Germinal center (tissue), 1 donor: ENCODE data around the gene ANAPC10.
"Not testable (repeated sequence)": the region's sequence is repeated elsewhere in the genome, so short reads cannot be mapped to it uniquely, and the experiment has no call there.

Experiments
- DNase-seq: peaks from one replicate; pipeline ENCODE4 v3.0.0; 2012; ENCODE audit warnings: mixed read lengths, low spot score

Gene ANAPC10

DNA sequence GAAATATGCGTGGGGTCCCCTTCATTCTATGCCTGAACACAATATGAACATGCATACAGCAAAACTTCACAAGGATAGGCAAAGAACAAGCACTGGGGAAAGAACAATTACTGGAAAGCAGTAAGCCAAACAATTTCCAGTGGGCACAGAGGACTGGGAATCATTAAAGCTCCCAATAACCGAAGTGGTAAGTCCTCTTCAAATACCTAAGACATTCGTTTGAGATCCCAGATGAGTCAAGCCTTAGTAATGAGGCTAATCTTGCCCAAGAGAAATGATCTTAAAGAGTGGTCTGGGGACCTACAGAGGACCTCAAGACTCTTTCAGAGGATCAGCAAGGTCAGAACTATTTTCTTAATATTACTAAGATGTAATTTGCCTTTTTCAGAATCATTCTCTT, 28.6 kb downstream of the ANAPC10 start:
- no peak for DNase-seq

- no peak for DNase-seq
Observed at GRCh38 chr4:145066063-145066501, 31.9 kb downstream of the ANAPC10 start.

DNA sequence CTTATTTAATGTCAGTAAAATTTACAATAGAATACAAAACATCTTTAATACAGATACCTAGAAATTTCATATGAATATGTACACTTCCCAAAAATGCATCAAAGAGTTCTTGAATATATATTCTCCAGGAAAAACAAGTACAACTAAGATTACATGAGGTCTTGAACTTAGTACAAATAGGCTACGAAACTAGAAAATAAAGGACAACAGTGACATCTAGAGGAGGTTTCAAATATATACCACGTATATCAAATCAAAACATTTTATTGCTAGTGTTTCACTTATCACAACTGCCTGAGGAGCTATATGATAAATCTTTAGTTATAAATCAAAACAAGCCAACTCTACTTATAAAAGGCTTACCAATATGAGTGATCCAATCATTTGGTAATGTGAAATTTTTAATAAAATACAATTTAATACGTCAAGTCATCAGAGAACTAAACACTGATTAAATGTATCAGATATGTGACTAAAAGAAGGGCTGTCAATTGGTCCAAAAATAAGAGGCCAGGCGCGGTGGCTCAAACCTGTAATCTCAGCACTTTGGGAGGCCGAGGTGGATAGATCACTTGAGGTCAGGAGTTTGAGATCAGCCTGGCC, 36.6 kb downstream of the ANAPC10 start:
- peak; percentile 4 for DNase-seq

GRCh38 chr4:145058256-145058655, 39.7 kb downstream of the ANAPC10 start:
- no peak for DNase-seq

DNA sequence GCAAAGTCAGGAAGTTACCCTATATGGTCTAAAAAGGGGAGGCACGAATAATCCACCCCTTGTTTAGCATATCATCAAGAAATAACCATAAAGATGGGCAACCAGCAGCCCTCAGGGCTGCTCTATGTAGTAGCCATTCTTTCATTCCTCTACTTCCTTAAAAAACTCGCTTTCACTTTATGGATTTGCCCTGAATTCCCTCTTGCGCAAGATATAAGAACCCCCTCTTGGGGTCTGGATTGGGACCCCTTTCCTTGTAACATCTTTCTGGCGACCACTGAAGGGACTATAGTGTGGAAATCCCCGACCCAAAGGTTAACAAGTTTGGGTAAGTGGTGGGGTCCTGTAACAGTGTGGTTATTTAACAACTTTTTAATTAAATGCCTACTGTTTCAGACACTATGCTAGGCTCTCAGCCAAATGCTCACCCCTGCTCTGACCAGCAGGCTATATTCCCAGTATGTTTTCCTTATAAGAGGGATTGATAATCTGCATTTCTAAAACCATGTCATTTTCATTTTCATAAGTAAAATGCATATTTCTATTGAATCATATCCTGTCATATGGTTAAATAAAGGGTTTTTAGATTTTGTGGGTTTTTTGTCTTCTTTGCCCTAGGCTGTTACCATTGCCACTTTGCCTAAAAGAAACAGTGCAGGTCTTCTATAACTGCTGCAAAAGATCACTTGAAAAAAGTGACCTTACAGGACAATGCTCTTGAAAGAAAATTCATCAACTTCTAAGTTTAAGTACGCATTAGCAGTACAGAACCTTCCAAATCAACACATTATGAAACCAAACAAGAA, 41.5 kb downstream of the ANAPC10 start:
- DNase-seq: no peak

- DNase-seq: no peak
Observed at GRCh38 chr4:145055533-145056257, 42.3 kb downstream of the ANAPC10 start.

- DNase-seq: no peak
Observed at GRCh38 chr4:145049241-145049640, 48.8 kb downstream of the ANAPC10 start.

- DNase-seq: no peak
Observed at GRCh38 chr4:145048817-145049216, 49.2 kb downstream of the ANAPC10 start.

- no peak for DNase-seq
Observed at GRCh38 chr4:145047151-145047550, 50.8 kb downstream of the ANAPC10 start.

DNA sequence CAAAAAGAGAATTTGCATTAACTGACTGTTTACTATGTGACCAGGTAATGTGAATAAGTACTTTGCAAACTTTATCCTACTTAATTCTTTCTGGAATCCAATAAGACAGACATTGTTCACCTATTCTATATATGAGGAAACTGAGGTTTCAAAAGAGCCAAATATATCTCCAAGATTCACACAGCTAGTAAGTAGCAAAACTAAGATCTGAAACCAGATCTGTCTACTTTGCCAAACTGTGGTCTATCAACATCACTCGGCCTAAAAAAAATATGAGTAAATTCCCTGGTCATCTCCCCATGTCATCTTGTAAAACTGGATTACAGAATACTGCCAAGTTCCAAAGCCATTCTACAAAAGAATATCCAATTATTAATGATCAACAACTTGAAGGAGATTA, 52.8 kb downstream of the ANAPC10 start:
- DNase-seq: no peak

DNA sequence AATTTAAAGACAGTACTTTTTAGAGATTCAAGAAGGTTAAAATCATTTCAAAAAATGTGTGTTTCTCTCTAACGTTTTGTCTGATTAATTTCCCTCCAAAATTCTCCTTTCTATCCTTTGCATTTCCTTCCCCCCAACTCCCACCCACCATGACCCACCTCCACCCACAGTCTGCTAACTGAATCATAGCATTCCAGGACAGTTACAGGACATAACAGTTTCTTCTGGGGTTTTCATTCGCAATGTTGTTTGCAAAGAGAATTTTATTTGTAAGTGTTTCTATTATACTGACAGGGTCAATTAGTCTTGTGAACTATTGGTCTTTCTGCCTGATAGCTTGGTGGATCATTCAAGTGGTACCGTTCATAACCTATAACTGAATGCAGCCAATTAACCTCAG, 53.7 kb downstream of the ANAPC10 start:
- no peak for DNase-seq

DNA sequence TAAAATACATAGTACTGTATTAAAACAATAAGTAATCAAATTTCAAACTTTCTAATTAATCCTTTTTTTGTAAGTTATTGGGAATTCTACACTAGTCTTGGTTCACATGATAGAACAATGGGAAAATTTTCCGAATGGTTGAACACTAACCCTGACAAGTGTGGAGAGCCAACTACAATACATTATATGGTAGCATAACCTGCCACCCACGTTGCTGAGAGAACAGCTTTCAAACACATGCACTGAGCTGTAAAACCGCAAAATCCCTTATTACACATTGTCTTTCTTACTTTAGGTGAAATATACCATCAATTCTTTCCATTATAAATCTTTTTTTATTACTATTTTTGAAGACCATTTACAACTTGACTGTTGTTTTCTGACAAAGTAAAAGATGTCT, 54.7 kb downstream of the ANAPC10 start:
- no peak for DNase-seq

DNA sequence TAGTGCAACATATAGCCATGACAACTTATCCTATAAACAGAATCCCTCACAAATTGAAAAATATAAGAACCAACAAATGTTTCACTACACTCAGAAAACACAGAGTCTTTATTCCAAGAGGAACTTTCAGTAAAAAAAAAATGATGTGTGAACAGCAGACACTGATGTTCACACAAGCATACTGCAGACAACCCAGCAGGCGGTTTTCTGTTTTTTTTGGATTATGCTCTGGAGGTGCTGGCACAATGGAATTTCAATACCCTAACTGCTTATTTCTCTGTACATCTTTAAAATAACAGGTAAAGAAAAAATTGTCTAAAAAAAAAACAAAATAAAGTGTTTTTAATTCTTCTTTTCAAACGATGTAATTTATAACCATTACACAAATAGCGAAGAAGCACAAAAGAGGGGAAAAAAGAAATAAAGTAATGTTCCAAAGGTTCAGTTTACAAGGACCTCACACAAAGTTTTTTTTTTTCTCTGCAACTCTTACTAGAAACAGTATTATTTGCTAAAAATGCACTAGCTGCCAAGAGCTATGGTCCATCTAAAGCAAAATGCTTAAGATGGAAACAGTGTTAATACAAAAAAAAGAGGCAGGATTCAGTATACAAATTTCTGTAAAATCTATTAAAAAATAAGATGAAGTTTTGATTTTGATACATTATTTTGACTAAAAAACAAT, 55.3 kb downstream of the ANAPC10 start:
- no peak for DNase-seq

GRCh38 chr4:145041378-145041777, 56.6 kb downstream of the ANAPC10 start:
- peak; percentile 1 for DNase-seq

DNA sequence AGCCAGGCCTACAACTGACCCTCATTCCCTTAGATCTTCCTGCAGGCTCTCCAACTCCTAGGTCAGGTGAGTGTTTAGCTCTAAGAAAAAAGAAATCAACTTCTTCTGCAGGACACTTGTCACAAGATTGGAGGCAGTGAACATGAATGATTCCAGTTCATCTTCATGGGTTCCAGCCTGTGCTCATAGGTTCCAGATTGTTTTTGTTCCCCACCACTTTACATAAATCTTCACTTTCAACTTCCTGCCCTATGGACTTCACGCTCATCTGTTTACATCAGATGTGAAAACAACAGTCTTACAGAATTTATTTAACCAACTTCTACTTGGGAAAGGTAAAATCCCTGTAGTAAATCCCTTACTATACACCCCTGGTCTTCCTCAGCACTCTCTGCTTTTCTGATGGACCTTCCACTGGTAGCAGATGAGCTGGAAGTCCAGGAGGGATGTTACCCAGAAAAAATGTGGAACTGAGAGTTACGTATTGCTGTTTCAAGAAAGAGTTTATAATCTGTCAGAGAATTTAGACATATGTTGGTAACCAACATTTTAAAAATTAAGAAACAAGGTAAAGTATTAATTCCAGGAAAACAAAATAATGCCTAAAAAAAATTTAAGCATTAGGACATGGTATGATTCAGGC, 62.4 kb downstream of the ANAPC10 start:
- no peak for DNase-seq

- DNase-seq: no peak
Observed at GRCh38 chr4:145034727-145035211, 63.2 kb downstream of the ANAPC10 start.

- no peak for DNase-seq
Observed at GRCh38 chr4:145019346-145019745, 78.7 kb downstream of the ANAPC10 start.

- DNase-seq: no peak
Observed at GRCh38 chr4:145014365-145014764, 83.6 kb downstream of the ANAPC10 start.

- DNase-seq: no peak
Observed at GRCh38 chr4:145012841-145013240, 85.2 kb downstream of the ANAPC10 start.

DNA sequence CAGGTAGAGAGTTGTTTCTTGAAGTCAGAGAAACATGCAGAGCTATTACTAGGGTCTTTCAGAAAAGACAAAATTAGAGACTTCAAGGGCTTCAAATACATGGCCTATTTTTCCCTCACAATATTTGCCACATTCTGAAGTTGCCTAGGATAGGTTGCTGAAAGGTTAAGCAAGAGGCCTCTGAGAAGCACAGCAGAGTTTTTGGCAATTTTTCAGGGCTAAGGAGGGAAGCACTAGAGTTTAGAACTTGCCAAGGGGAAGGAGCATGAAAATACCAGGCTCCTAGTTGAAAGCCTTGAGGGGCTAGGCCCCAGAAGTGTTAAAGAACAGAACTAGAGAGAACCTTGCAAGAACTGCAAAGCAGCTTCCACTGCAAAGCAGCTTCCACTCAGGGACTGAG, 86.4 kb downstream of the ANAPC10 start:
- no peak for DNase-seq

DNA sequence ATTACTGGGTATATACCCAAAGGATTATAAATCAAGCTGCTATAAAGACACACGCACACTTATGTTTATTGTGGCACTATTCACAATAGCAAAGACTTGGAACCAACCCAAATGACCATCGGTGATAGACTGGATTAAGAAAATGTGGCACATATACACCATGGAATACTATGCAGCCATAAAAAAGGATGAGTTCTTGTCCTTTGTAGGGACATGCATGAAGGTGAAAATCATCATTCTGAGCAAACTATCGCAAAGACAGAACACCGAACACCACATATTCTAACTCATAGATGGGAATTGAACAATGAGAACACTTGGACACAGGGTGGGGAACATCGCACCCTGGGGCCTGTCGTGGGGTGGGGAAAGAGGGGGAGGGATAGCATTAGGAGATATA, 87.7 kb downstream of the ANAPC10 start:
- DNase-seq: not testable (repeated sequence)

- no peak for DNase-seq
Observed at GRCh38 chr4:145003675-145004074, 94.3 kb downstream of the ANAPC10 start.
